ENCODE measurements around the gene RENBP. TPM values are rescaled to one million over a fixed set of nuclear protein-coding genes. Genes with fewer than 3 reads are reported as not detected.
A peak's percentile ranks its signal among the peaks of the same experiment; 100 is the strongest.

Gene RENBP
- total and polyA plus RNA-seq, 9 of the 15 experiments (the other 6 are each of a cell fraction or from before 2014, with no cell fraction given), result 0.07 to 14.8 (median 10.6) TPM; not detected in 1

GRCh38 chrX:153934762-153935325 lies 9.6 kb downstream of the RENBP start, which contains the start of gene NAA10 (continued):
- no peak for TF ChIP-seq REST (IDR thresholded peaks at IDR 0.05; ENCODE audit: borderline replicate concordance)
- TF ChIP-seq REST (CRISPR knock-in tag; IDR thresholded peaks at IDR 0.05; ENCODE audit: low read depth), result peak; percentile 79
- TF ChIP-seq GTF2E2 (tag; IDR thresholded peaks at IDR 0.05), result no peak
- TF ChIP-seq TAF9B (IDR thresholded peaks at IDR 0.05; ENCODE audit: partially characterized antibody), result no peak
- TF ChIP-seq THRB (CRISPR knock-in tag; conservative IDR thresholded peaks at IDR 0.05), result no peak
- no peak for TF ChIP-seq L3MBTL2 (IDR thresholded peaks at IDR 0.05)
- TF ChIP-seq TAF1 (IDR thresholded peaks at IDR 0.05; ENCODE audit: control insufficient read depth, extremely low read depth, insufficient read depth, low read length, severe bottlenecking), result peak; percentile 42
- no peak for TF ChIP-seq MYNN (IDR thresholded peaks at IDR 0.05)
- TF ChIP-seq MYNN (CRISPR knock-in tag; IDR thresholded peaks at IDR 0.05), result no peak
- no peak for TF ChIP-seq ETS1 (conservative IDR thresholded peaks at IDR 0.05; ENCODE audit: control insufficient read depth, low read depth, low read length)
- peak; percentile 19; the same call in 1 of the 2 replicates for TF ChIP-seq E4F1 (CRISPR knock-in tag; IDR thresholded peaks at IDR 0.05; ENCODE audit: borderline replicate concordance)
- TF ChIP-seq ZNF780A (CRISPR knock-in tag; IDR thresholded peaks at IDR 0.05), result no peak
- TF ChIP-seq FOXP1 (CRISPR knock-in tag; IDR thresholded peaks at IDR 0.05), result no peak
- peak in 1 of 2 experiments; percentile 3; a peak in 1 of 4 replicates for TF ChIP-seq RAD21 (CRISPR knock-in tag; conservative IDR thresholded peaks at IDR 0.05 in 1 of 2, IDR thresholded peaks at IDR 0.05 in 1 of 2)
